Liver (tissue), 9 donors: ENCODE data around the gene CBX5. TPM values are rescaled to one million over a fixed set of nuclear protein-coding genes. Genes with fewer than 3 reads are reported as not detected.

Experiments
- DNase-seq: peaks from one replicate; pipeline ENCODE4 v3.0.0-alpha.2; 2017; ENCODE audit warnings: low spot score
- H3K27ac ChIP-seq, 2 donors: one replicate each; pipeline ENCODE4 v1.7.0; 2013; ENCODE audit warnings: inconsistent platforms in 2 of 2, low read length in 2 of 2, control low read depth in 1 of 2, low read depth in 1 of 2, mild to moderate bottlenecking in 1 of 2
- H3K27me3 ChIP-seq, 4 donors: one replicate each; pipeline versions ENCODE4 v1.6.1 to v1.7.0; 2013; ENCODE audit warnings: low read length in 3 of 4, inconsistent platforms in 1 of 4, mild to moderate bottlenecking in 1 of 4, moderate library complexity in 1 of 4; ENCODE audit not compliant: control insufficient read depth in 4 of 4, insufficient read depth in 4 of 4
- H3K36me3 ChIP-seq, 4 donors: one replicate each; pipeline versions ENCODE4 v1.6.1 to v1.7.0; 2013; ENCODE audit warnings: low read length in 3 of 4, mild to moderate bottlenecking in 3 of 4, low read depth in 1 of 4, moderate library complexity in 1 of 4; ENCODE audit not compliant: control insufficient read depth in 4 of 4, insufficient read depth in 3 of 4
- H3K4me1 ChIP-seq, 4 donors: one replicate each; pipeline versions ENCODE4 v1.6.1 to v1.7.0; 2013; ENCODE audit warnings: low read length in 3 of 4, mild to moderate bottlenecking in 3 of 4, moderate library complexity in 1 of 4; ENCODE audit not compliant: control insufficient read depth in 4 of 4, insufficient read depth in 4 of 4
- H3K4me3 ChIP-seq, 3 donors: one replicate each; pipeline versions ENCODE4 v1.6.1 to v1.7.0; 2013; ENCODE audit warnings: low read length in 3 of 3, control low read depth in 1 of 3, low read depth in 1 of 3, mild to moderate bottlenecking in 1 of 3
- H3K9ac ChIP-seq, 2 donors: one replicate each; pipeline ENCODE4 v1.7.0; 2013; ENCODE audit warnings: low read length in 2 of 2, mild to moderate bottlenecking in 2 of 2, moderate library complexity in 2 of 2, control low read depth in 1 of 2, low read depth in 1 of 2
- H3K9me3 ChIP-seq, 4 donors: one replicate each; pipeline versions ENCODE4 v1.6.1 to v1.7.0; 2013; ENCODE audit warnings: low read length in 3 of 4; ENCODE audit not compliant: control insufficient read depth in 4 of 4
- EGR1 ChIP-seq, 2 donors: IDR thresholded peaks; 2 replicates each; pipeline ENCODE4 v1.6.1; 2016 to 2018; ENCODE audit warnings: antibody characterized with exemption in 2 of 2, low read depth in 2 of 2
- FOXA1 ChIP-seq: IDR thresholded peaks from 2 replicates; pipeline ENCODE4 v1.6.1; 2016; ENCODE audit warnings: antibody characterized with exemption
- FOXA2 ChIP-seq: IDR thresholded peaks from 2 replicates; pipeline ENCODE4 v1.6.1; 2016; ENCODE audit warnings: antibody characterized with exemption
- GABPA ChIP-seq, 2 donors: IDR thresholded peaks in 1 of 2; conservative IDR thresholded peaks in 1 of 2; 2 replicates each; pipeline ENCODE4 v1.6.1; 2016; ENCODE audit warnings: antibody characterized with exemption in 2 of 2, mild to moderate bottlenecking in 1 of 2, moderate library complexity in 1 of 2
- HNF4A ChIP-seq, 2 donors: conservative IDR thresholded peaks; 2 replicates each; pipeline ENCODE4 v1.6.1; 2016; ENCODE audit warnings: antibody characterized with exemption in 2 of 2, mild to moderate bottlenecking in 2 of 2
- HNF4G ChIP-seq: IDR thresholded peaks from 2 replicates; pipeline ENCODE4 v1.6.1; 2016; ENCODE audit warnings: antibody characterized with exemption
- JUND ChIP-seq, 2 donors: IDR thresholded peaks; 2 replicates each; pipeline ENCODE4 v1.6.1; 2016; ENCODE audit warnings: antibody characterized with exemption in 2 of 2
- MAX ChIP-seq: IDR thresholded peaks from 2 replicates; pipeline ENCODE4 v1.6.1; 2016; ENCODE audit warnings: antibody characterized with exemption
- NR2F2 ChIP-seq: IDR thresholded peaks from 2 replicates; pipeline ENCODE4 v1.6.1; 2016; ENCODE audit warnings: antibody characterized with exemption
- RAD21 ChIP-seq, 2 donors: IDR thresholded peaks; 2 replicates each; pipeline ENCODE4 v1.6.1; 2016; ENCODE audit warnings: antibody characterized with exemption in 2 of 2, mild to moderate bottlenecking in 2 of 2
- RXRA ChIP-seq, 2 donors: IDR thresholded peaks; 2 replicates each; pipeline ENCODE4 v1.6.1; 2017 to 2018; ENCODE audit warnings: antibody characterized with exemption in 2 of 2, mild to moderate bottlenecking in 1 of 2
- SP1 ChIP-seq: IDR thresholded peaks from 2 replicates; pipeline ENCODE4 v1.6.1; 2018; ENCODE audit warnings: antibody characterized with exemption, mild to moderate bottlenecking
- TAF1 ChIP-seq: conservative IDR thresholded peaks from 2 replicates; pipeline ENCODE4 v1.6.1; 2016; ENCODE audit warnings: antibody characterized with exemption, mild to moderate bottlenecking
- YY1 ChIP-seq: IDR thresholded peaks from 2 replicates; pipeline ENCODE4 v1.6.1; 2016; ENCODE audit warnings: antibody characterized with exemption, mild to moderate bottlenecking
- ZBTB33 ChIP-seq: IDR thresholded peaks from 2 replicates; pipeline ENCODE4 v1.6.1; 2016; ENCODE audit warnings: antibody characterized with exemption
- WGBS: extraction: QIAGEN DNeasy Blood & Tissue Kit; methylation state at CpG from one replicate; pipeline ENCODE4 v1.1.7; 2013; 5-methylcytosine and 5-hydroxymethylcytosine counted together
- polyA plus RNA-seq, 2 donors: library from polyadenylated mRNA; stranded (reverse) in 1 of 2; unstranded in 1 of 2; fragments of 200-250 nt in 1 of 2; fragments of >200 nt in 1 of 2; fragmentation: Nextera tagmentation in 1 of 2; extraction: Ambion mirVana in 1 of 2; gene quantifications; one replicate each; pipeline versions ENCODE4 v1.2.1 to v1.2.3, GENCODE V29; 2013 to 2015
- total RNA-seq, 2 donors: library from RNA; depleted of rRNA; stranded (reverse); fragments of >200 nt; gene quantifications; one replicate each; pipeline ENCODE4 v1.2.3, GENCODE V29; 2014
- TF ChIP-seq, protein P1 (sequence below): IDR thresholded peaks from 2 replicates; pipeline ENCODE4 v1.6.1; 2016; ENCODE audit warnings: antibody characterized with exemption, mild to moderate bottlenecking
- TF ChIP-seq, protein P2 (sequence below): fragments of 150-350 bp; IDR thresholded peaks from 2 replicates; pipeline ENCODE4 v1.5.1; 2017; ENCODE audit warnings: improper control_type of control experiment, low read depth, low read length; ENCODE audit not compliant: missing input control
- TF ChIP-seq, protein P3 (sequence below): IDR thresholded peaks from 2 replicates; pipeline ENCODE4 v1.6.1; 2016; ENCODE audit warnings: antibody characterized with exemption
- donor health status: healthy.
- donor health status: healthy.
- donor health status: healthy.
- donor health status: healthy.
- donor health status: healthy.

CBX5 gene
- total and polyA plus RNA-seq, 4 donors = 4.4 to 62.3 (median 12.6) TPM

DNA sequence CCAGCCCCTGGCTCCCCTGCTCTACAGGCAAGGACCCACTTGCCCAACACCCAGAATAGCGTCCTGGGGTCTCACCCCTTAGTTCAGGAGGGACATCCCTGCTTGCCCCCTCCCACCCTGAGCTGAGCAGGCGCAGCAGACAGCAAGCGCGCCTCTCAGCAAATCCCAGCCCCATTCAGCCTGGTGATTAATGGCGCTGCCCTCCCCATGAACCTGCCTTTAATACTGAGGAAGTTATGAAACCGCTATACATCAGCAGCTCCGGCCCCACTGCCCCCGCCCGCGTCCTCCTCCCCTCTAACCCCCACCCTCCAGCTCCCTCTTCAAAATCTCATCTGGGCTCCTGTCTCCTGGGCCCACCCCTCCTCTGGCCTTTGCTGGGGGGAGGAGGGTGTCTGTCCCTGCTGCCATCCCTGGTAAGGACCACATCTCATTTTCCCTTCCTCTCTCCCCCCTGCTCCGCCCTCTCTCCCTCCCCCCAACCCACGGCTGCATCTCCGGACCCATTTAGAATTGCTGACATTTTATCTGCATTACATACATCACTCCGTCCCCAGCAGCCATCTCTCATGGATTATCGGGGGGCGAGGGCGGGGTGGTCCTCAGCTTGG, 84.1 kb downstream of the CBX5 start:
- Histone ChIP-seq H3K9me3 (no peaks in the 10 kb centered on the region), H3K27ac (peak overlapping the region in 1 of 2 donors; percentile 18), H3K4me1 (peaks cover 0 to 9% (median 3%) of the 10 kb centered on the region in 4 donors), H3K4me3 (no peak overlapping the region), H3K36me3 (no peaks in the 10 kb centered on the region), H3K9ac (no peak overlapping the region), H3K27me3 (peaks cover 0 to 8% (median 4%) of the 10 kb centered on the region in 4 donors)
- WGBS = 48% methylated on average over 17 of the region's 17 CpGs
- TF ChIP-seq, protein P1, sequence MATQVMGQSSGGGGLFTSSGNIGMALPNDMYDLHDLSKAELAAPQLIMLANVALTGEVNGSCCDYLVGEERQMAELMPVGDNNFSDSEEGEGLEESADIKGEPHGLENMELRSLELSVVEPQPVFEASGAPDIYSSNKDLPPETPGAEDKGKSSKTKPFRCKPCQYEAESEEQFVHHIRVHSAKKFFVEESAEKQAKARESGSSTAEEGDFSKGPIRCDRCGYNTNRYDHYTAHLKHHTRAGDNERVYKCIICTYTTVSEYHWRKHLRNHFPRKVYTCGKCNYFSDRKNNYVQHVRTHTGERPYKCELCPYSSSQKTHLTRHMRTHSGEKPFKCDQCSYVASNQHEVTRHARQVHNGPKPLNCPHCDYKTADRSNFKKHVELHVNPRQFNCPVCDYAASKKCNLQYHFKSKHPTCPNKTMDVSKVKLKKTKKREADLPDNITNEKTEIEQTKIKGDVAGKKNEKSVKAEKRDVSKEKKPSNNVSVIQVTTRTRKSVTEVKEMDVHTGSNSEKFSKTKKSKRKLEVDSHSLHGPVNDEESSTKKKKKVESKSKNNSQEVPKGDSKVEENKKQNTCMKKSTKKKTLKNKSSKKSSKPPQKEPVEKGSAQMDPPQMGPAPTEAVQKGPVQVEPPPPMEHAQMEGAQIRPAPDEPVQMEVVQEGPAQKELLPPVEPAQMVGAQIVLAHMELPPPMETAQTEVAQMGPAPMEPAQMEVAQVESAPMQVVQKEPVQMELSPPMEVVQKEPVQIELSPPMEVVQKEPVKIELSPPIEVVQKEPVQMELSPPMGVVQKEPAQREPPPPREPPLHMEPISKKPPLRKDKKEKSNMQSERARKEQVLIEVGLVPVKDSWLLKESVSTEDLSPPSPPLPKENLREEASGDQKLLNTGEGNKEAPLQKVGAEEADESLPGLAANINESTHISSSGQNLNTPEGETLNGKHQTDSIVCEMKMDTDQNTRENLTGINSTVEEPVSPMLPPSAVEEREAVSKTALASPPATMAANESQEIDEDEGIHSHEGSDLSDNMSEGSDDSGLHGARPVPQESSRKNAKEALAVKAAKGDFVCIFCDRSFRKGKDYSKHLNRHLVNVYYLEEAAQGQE = no peak
- no peak for TF ChIP-seq MAX
- no peak for DNase-seq

DNA sequence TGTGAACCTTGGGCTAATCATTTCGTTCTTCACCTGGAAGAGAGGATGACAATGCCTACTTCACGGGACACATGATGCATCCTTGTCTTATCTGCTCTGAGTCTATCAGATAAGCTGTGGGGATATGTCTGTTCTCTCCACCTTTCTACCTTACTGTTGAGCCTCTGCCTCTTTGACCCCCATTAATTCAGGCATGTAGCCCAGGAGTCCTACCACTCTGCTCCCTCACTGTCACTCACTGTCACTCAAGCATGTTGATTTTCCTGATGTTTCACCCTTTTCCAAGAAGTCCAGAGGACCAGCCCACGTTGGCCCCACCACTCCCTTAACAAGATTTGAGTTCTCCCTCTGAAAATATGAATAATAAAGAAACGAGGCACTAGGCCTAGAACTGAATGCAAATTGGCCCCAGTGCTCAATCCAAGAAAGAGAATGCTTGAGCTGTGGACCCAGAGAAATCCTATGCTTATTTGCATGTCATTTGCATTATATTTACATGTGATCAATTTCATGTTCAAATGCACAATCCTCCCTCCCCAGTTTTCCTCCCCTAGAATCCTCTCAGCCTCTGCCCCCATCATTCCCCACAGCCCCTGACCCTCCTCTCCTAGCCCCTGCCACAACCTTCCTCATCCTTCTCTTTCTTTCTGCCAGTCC, 84.7 kb downstream of the CBX5 start:
- TF ChIP-seq NR2F2 (no peak), EGR1 (IDR thresholded peaks at IDR 0.05; ENCODE audit: low read depth in 2 of 2) (no peak), YY1 (no peak), FOXA2 (no peak), ZBTB33 (no peak), TAF1 (no peak), HNF4G (no peak), JUND (IDR thresholded peaks at IDR 0.05) (no peak), MAX (no peak), FOXA1 (no peak), GABPA (IDR thresholded peaks at IDR 0.05 in 1 of 2, conservative IDR thresholded peaks at IDR 0.05 in 1 of 2) (no peak), RAD21 (IDR thresholded peaks at IDR 0.05) (no peak), RXRA (IDR thresholded peaks at IDR 0.05) (no peak), SP1 (no peak), HNF4A (conservative IDR thresholded peaks at IDR 0.05) (no peak)
- TF ChIP-seq, protein P2, sequence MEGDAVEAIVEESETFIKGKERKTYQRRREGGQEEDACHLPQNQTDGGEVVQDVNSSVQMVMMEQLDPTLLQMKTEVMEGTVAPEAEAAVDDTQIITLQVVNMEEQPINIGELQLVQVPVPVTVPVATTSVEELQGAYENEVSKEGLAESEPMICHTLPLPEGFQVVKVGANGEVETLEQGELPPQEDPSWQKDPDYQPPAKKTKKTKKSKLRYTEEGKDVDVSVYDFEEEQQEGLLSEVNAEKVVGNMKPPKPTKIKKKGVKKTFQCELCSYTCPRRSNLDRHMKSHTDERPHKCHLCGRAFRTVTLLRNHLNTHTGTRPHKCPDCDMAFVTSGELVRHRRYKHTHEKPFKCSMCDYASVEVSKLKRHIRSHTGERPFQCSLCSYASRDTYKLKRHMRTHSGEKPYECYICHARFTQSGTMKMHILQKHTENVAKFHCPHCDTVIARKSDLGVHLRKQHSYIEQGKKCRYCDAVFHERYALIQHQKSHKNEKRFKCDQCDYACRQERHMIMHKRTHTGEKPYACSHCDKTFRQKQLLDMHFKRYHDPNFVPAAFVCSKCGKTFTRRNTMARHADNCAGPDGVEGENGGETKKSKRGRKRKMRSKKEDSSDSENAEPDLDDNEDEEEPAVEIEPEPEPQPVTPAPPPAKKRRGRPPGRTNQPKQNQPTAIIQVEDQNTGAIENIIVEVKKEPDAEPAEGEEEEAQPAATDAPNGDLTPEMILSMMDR = no peak
- TF ChIP-seq, protein P3, sequence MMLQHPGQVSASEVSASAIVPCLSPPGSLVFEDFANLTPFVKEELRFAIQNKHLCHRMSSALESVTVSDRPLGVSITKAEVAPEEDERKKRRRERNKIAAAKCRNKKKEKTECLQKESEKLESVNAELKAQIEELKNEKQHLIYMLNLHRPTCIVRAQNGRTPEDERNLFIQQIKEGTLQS = no peak
- TF ChIP-seq, protein P1 = no peak
- WGBS = 40% methylated on average over 4 of the region's 4 CpGs
- H3K27me3 ChIP-seq = peaks cover 0 to 6% (median 4%) of the 10 kb centered on the region in 4 donors

More for the DNA sequence above, 84.7 kb downstream of the CBX5 start:
- Histone ChIP-seq H3K4me3 (no peak overlapping the region), H3K27ac (no peak overlapping the region), H3K36me3 (no peaks in the 10 kb centered on the region), H3K9ac (no peak overlapping the region), H3K9me3 (no peaks in the 10 kb centered on the region), H3K4me1 (peaks cover 0 to 9% (median 3%) of the 10 kb centered on the region in 4 donors)
- no peak for DNase-seq
